DMS 273 treated with DMSO at 0.1 percent for 48 hours (cell line): ENCODE measurements around the gene BATF2.

ENCODE experiments used
- DNase-seq: peaks from one replicate; lab custom pipeline; 2025; lab: John Stamatoyannopoulos, UW

Gene BATF2

DNA sequence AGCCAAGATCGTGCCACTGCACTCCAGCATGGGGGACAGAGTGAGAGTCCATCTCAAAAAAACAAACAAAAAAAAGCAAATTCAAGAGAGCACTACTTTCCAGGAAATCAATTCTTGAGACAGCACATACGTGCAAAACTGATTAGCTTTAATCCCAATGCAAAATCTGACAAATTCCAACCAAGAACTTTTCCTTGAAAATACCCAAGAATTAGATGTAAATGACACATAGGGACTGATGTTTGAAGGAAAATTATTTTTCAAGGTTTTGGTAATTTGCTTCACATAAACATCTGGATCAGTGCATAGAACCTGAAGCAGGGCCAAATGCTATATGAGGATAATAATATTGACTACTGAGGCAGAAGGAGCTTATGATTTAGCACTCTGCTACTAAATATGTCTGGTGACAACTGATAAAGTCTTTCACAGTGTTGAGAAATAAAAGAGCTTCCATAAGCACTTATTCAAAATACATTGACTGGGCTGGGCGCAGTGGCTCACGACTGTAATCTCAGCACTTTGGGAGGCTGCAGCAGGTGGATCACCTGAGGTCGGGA is 33.6 kb downstream of the BATF2 start:
- no peak for DNase-seq

DNA sequence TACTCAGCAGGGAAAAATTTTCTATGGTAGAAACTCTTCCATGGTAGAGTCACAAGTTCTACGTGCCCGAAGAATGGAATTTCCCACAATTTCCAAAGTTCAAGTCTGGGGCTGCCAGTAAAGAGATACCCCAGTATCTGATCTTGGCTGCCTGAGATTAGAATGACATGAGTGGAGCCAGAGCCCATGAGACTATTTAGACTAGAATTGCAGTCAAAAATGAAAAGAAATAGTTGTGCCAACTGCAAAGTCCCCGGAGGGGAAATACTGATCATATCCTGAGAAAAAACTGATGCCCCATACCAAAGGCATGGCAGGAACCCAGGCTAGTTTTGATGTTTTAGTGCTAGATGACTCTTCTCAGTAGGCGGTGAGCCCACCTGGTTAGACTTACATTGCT is 36.1 kb downstream of the BATF2 start:
- DNase-seq, result no peak

DNA sequence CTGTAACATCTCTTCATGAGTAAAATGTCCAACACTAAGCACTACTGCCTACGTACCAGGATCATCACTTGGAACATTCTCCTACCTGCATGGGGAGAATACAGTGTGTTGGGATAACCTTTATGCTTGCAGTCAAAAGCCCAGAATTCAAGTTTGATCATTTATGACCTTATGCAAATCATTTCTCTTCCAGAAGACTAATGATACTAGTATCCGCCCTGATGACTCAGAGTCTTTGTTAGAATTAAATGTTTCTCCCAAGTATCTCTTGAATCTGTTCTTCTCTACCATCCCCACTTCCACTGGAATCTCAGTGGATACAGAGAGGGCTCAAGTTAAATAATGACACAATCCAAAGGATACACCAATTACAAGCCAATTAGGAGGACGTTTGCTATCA is 37.3 kb downstream of the BATF2 start:
- no peak for DNase-seq

DNA sequence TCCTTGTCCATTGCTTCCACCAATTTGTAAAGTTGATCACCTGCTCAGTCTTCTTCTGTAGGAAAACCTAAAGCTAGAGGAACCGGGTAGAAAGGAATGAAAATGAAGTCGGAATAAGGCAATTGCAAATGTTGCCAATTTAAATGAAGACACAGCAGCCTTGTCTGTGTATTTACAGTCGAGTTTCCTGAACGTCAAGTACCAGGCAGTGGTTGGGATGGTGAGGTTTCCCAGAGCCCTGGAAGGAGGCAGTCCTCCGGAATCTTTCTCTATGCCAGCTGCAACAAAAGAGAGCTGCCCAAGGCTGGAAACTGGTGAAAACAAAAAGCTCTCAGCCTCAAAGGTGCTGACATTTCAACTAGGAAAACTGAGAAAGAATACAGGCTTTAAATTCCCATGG is 42.6 kb downstream of the BATF2 start:
- DNase-seq, result no peak

DNA sequence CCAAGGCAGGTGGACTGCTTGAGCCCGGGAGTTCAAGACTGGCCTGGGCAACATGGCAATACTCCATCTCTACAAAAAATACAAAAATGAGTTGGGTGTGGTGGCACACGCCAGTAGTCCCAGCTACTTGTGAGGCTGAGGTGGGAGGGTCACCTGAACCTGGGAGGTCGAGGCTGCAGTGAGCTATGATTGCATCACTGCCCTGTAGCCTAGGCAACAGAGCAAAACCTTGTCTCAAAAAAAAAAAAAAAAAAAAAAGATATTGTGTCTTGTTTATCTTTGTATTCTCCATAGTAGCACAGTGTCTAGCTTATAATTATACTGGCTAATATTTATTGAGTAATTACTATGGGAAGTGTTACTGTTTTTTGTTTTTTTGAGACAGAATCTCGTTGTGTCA is 45.2 kb downstream of the BATF2 start:
- no peak for DNase-seq

DNA sequence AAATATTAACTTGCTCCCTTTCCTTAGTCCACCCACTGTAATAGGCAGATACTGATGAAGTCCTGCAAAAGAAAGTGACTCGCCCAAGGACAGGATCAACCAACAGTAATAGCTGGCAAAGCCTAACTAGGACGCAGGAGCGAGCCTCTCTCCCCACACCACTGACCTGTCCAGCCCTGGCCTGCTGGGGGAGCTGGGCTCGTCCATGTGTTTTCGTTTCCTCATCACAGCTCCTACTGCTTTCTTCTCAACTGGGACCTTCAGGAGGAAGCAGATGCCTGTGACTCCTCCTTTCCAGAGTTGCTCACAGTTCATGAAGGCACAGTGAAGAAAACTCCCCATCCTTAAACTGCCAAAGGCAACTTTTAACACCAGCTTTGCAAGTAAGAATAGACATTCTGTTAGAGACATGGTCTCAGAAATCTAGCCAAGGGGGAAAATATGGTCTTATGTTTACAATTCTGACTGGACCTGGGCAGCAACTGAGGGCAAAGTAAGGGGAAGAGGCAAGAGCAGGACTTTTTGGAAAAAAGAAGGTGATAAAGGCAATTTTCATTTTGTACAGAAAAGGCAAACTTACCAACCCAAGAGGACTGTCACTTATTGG is 49.5 kb downstream of the BATF2 start:
- no peak for DNase-seq
